HAP-1 (cell line): ENCODE results near the gene ESF1.

Source experiments
- DNase-seq, 2 experiments: peaks; one replicate each; pipeline ENCODE4 v3.0.0-alpha.2; 2016 to 2020; ENCODE audit warnings: low spot score in 2 of 2
- H3K27me3 ChIP-seq: fragments of 250-450 bp; sonication (Bioruptor Pico); 2 replicates; pipeline ENCODE4 v1.5.1; 2020; ENCODE audit warnings: low read depth, mild to moderate bottlenecking, moderate library complexity
- H3K36me3 ChIP-seq: fragments of 250-450 bp; sonication (Bioruptor Pico); replicated peaks from 2 replicates; pipeline ENCODE4 v1.5.1; 2020; ENCODE audit warnings: mild to moderate bottlenecking
- H3K4me1 ChIP-seq: fragments of 250-450 bp; sonication (Bioruptor Pico); 2 replicates; pipeline ENCODE4 v1.5.1; 2020; ENCODE audit warnings: mild to moderate bottlenecking
- H3K4me3 ChIP-seq: fragments of 250-450 bp; sonication (Bioruptor Pico); 2 replicates; pipeline ENCODE4 v1.5.1; 2020; ENCODE audit warnings: mild to moderate bottlenecking, moderate library complexity
- H3K9me3 ChIP-seq: fragments of 250-450 bp; sonication (Bioruptor Pico); 2 replicates; pipeline ENCODE4 v1.5.1; 2020; ENCODE audit warnings: mild to moderate bottlenecking, moderate library complexity
- in situ Hi-C: fragments of 300-500 bp; cut with MboI; formaldehyde crosslinking; loops from 3 replicates; pipeline ENCODE4 v1.14.3; 2020; ENCODE audit warnings: low sequenced_read_pairs, inconsistent platforms, mixed read lengths

Gene ESF1

DNA sequence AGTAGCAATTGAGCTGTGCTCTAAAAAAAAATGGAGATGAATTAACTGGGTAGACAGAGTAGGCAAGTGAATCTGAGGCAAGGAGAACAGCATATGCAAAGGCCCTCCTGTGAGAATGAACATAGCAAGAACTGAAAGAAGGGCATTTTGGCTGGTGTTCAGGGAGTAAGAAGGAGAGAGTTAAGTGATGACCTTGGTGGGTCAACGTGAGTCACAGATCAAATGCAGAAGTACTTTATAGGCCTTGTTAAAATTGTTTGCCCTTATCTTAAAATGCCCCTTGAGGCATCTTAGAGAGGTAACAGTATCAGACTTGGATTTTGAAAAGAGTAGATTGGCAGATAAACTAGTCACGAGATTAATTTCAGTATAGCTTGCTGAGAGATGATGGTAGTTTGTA, 24.7 kb upstream of the ESF1 start:
- no peaks in the 10 kb centered on the region for H3K27me3 ChIP-seq
- in situ Hi-C loops: no loop called here
- no peaks in the 10 kb centered on the region for H3K4me1 ChIP-seq
- no peak overlapping the region for H3K4me3 ChIP-seq
- no peaks in the 10 kb centered on the region for H3K9me3 ChIP-seq
- DNase-seq: no peak
- H3K36me3 ChIP-seq: peaks cover 62% of the 10 kb centered on the region

DNA sequence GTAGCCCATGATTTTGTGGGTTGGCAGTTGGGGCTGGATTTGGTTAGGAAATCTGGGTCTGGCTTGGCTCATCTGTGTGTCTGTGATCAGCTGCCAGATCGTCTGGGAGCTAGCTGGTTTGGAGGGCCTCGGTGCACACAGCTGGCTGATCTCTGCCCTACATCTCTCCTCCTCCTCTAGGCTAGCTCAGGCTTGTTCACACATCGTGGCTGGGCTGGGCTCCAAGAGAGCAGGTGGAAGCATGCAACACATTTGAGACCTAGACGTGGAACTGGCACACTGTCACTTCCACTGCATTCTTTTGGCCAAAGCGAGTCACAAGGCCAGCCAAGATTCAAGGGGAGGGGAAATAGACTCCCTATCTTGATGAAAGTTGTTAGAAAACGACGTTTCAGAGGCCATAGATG, 16.0 kb upstream of the ESF1 start:
- no peak for DNase-seq
- H3K36me3 ChIP-seq: peaks cover 65% of the 10 kb centered on the region
- H3K4me1 ChIP-seq: no peaks in the 10 kb centered on the region
- no peaks in the 10 kb centered on the region for H3K9me3 ChIP-seq
- no peaks in the 10 kb centered on the region for H3K27me3 ChIP-seq
- H3K4me3 ChIP-seq: no peak overlapping the region
- in situ Hi-C loops: no loop called here

DNA sequence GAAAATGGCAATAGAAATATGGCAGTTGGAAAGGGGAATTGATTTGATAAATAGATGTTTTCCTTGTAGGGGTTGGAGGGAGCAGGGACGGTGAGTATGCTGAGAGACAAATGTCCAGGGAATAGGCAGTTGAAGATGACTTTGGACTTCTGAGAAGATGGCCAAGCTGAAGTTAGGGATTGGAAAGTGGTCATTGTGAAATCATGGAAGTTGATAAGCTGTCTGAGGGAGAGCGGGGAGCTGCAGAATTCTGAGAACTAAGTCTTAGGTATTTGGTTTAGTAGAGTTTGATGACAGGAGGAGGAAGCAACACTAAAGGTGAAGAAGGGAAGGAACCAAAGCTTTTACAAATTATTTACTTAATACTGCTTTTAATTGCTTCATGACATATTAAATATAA, 15.3 kb upstream of the ESF1 start:
- peaks cover 73% of the 10 kb centered on the region for H3K36me3 ChIP-seq
- no peak overlapping the region for H3K4me3 ChIP-seq
- no peaks in the 10 kb centered on the region for H3K27me3 ChIP-seq
- no peaks in the 10 kb centered on the region for H3K4me1 ChIP-seq
- no peaks in the 10 kb centered on the region for H3K9me3 ChIP-seq
- in situ Hi-C loops: loop anchor here (25.0 kb wide), 1 partner anchor 863 kb away; no protein-coding TSS in a partner anchor
- no peak for DNase-seq

DNA sequence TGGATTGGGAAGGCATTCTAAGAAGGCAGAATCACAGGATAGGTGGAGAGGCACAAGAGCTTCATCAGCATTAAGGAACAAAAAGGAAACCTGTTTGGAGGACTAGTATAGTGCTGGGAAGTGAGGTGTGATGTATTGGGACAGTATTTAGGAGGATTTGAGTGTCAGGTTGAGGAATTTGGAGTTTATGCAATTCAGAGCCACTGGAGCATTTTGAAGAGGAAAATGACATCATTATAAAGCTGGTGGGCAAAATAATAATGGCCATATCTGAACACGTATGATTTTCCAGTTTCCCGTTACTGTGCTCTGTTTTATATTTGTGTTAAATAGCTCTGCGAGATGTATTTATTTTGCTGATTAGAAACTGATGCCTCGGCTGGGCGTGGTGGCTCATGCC, 14.3 kb upstream of the ESF1 start:
- no peak for DNase-seq
- Histone ChIP-seq H3K36me3 (peaks cover 76% of the 10 kb centered on the region), H3K4me3 (no peak overlapping the region), H3K4me1 (no peaks in the 10 kb centered on the region), H3K27me3 (no peaks in the 10 kb centered on the region), H3K9me3 (no peaks in the 10 kb centered on the region)
- in situ Hi-C loops: loop anchor here (25.0 kb wide), 1 partner anchor 862 kb away; no protein-coding TSS in a partner anchor

DNA sequence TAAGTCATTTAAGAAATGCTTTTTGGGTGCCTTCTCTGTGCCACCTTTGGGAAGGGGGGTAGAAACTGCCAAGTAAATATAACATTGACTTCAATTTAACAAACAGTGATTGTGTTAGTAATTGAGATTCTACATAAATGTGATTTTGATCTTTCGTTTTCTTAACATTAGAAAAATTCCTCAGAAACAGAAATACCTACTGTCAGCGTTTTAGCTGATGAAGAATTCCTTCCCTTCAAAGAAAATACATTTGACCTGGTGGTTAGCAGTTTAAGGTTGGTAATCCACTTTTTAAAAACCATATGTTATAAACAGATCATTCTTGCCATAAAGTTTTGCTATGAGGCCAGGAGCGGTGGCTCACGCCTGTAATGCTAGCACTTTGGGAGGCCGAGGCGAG, 9.9 kb upstream of the ESF1 start:
- in situ Hi-C loops: loop anchor here (25.0 kb wide), 1 partner anchor 857 kb away; no protein-coding TSS in a partner anchor

DNA sequence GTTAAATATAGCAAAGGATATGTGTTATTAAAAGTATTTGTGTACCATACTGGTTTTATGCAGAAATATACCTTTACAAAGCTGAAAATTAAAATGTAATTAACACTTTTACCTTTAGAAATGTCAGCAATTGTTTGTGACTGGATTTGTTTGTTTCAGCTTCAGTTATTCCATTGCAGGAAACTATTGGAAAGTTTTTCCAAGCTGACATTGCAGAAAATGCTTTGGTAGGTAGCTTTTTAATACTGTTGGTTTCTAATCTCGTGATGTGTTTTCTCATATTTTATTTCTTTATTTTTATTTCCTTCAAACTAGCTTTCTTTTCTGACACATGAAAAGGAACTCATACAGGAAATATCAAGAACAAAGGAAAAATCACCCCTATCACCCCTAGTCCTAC, 8.3 kb upstream of the ESF1 start:
- H3K36me3 ChIP-seq: peaks cover 86% of the 10 kb centered on the region
- no peak for DNase-seq

More for the DNA sequence above, 9.9 kb upstream of the ESF1 start:
- H3K36me3 ChIP-seq: peaks cover 89% of the 10 kb centered on the region
- H3K27me3 ChIP-seq: no peaks in the 10 kb centered on the region
- no peaks in the 10 kb centered on the region for H3K4me1 ChIP-seq
- no peak for DNase-seq
- H3K4me3 ChIP-seq: no peak overlapping the region
- H3K9me3 ChIP-seq: no peaks in the 10 kb centered on the region

DNA sequence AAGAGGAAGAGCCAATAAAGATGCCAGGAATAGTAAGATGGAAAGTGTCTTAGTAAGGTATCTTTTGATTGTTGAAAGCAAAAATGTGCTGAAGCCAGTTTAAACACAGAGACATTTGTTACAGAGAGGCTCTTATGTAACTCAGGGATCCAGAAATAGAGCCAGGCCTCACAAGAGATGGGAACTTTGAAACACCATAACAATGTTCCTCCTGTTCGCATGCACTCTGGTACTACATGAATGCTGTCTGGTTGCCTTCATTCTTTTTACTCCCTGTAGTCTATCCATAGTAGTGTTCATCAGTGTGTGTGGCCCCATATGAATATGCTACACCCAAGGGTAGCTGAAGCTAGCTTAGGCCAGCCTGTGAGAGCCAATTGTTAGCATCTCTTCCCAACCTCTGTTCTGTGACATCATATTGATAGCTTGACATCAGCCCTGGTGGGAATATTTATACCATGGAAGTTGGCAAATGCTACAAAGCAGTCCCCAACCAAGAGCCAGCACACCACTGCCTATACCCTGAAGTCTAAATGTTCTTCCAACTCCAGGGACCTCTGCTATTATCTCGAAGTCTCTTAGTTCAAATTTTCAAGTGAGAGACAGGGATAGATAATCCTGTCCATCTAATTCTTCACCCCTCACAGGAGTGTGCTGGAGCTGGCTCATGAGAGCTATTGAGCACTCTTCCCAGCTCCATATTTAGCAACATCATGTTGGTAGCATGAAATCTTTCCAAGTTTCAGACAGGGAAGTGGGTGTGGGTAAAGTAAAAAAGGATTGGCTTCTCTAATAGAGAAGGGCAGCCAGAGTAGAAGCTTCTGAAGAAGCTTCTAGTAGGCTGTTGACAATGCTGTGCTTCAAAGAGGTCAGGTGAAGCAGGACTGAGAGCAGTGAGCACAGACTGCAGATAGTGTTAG, 7.1 kb upstream of the ESF1 start:
- no peaks in the 10 kb centered on the region for H3K9me3 ChIP-seq
- in situ Hi-C loops: loop anchor here (25.0 kb wide), 1 partner anchor 854 kb away; no protein-coding TSS in a partner anchor
- peaks cover 83% of the 10 kb centered on the region for H3K36me3 ChIP-seq
- peaks cover 1% of the 10 kb centered on the region for H3K4me1 ChIP-seq
- DNase-seq: no peak
- H3K4me3 ChIP-seq: no peak overlapping the region
- H3K27me3 ChIP-seq: no peaks in the 10 kb centered on the region

More for the DNA sequence above, 8.3 kb upstream of the ESF1 start:
- H3K4me3 ChIP-seq: no peak overlapping the region
- no peaks in the 10 kb centered on the region for H3K4me1 ChIP-seq
- H3K27me3 ChIP-seq: no peaks in the 10 kb centered on the region
- H3K9me3 ChIP-seq: no peaks in the 10 kb centered on the region
- in situ Hi-C loops: loop anchor here (25.0 kb wide), 1 partner anchor 856 kb away; no protein-coding TSS in a partner anchor

DNA sequence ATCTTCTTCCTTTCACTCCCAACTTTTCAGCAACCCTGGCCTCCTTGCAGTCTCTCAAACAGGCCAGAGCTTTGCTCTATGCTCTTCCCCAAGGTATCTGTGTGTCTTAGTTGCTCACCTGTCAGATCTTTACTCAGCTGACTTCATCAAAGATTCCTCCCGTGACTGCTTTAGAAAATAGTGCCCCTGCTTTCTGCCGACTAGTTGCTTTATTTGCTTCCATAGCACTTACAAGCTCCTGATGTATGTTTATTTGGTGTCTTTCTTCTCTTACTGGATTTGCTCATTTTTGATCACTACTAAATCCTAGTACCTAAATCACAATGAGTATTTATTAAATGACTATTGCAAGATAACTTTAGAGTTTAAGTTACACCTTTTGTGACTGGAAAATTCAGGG, 6.0 kb upstream of the ESF1 start:
- in situ Hi-C loops: loop anchor here (25.0 kb wide), 1 partner anchor 853 kb away; no protein-coding TSS in a partner anchor
- Histone ChIP-seq H3K36me3 (peaks cover 72% of the 10 kb centered on the region), H3K9me3 (no peaks in the 10 kb centered on the region), H3K4me3 (no peak overlapping the region), H3K27me3 (no peaks in the 10 kb centered on the region), H3K4me1 (peaks cover 5% of the 10 kb centered on the region)
- DNase-seq: no peak

DNA sequence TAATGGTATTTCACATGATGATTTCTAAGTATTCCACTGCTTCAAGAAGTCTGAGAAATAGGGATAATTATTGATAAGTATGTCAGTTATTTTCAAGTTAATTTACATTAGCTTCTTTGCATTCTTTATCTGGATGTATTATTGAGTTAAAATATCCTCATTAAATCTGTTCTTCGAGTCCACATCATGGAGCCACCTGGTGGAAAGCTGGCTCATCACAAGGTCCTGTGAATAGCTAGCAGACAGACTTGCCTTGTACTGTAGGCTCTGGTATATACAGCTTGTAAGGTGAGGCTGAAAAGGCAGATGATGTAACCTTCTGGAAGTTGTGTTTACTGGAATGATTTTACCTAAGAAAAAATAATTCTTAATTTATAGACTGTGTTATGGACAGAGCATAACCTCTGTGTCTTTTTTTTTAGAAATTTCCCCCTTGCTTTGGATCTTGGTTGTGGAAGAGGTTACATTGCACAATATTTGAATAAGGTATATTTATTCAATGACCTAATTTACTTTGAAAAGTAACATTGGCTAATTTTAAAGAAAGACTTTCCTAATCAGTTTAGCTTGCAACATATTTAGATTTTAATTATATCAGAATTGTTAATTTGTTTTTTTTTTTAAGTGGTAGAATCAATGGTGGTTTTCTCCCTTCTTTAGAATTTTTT, 3.6 kb upstream of the ESF1 start:
- in situ Hi-C loops: loop anchor here (25.0 kb wide), 1 partner anchor 851 kb away; no protein-coding TSS in a partner anchor
- peak; percentile 61 to 69 for DNase-seq
- H3K27me3 ChIP-seq: no peaks in the 10 kb centered on the region
- H3K4me1 ChIP-seq: peaks cover 10% of the 10 kb centered on the region
- H3K4me3 ChIP-seq: no peak overlapping the region
- H3K9me3 ChIP-seq: no peaks in the 10 kb centered on the region
- peaks cover 48% of the 10 kb centered on the region for H3K36me3 ChIP-seq

DNA sequence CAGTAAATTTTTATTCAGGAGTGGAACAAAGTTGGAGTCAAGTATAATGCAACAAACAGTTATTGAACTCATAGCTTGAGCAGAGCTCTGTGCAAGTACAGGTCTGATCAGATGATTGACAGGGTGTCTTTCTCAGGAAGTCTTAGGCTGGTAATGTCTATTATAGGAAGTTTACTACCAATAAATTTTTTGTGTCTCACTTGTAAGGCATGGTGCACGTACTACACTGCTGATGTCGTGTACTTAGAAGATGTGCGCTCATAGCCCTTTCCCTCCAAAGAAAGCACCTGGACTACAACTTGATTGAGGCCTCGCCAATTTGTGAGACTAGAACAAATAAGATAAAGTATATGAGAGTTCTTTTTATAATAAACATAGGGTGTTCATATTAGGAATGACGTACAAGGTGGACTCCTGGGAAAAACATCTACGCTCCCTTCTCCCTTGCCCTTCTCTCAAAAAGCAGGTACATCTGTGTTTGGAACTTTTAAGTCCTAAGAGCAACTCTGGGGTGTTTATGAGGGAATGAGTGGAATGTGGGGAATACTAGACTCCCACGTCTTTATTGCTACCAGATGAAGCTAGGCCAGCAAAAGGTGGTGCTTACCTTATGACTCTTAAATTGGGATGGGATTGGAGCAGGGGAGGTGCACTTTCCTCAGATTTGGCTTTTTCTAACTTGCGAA, 1.6 kb upstream of the ESF1 start:
- Histone ChIP-seq H3K9me3 (no peaks in the 10 kb centered on the region), H3K36me3 (peaks cover 40% of the 10 kb centered on the region), H3K27me3 (no peaks in the 10 kb centered on the region), H3K4me3 (peak overlapping the region; percentile 82), H3K4me1 (peaks cover 10% of the 10 kb centered on the region)
- in situ Hi-C loops: loop anchor here (25.0 kb wide), 1 partner anchor 849 kb away; no protein-coding TSS in a partner anchor
- no peak for DNase-seq

DNA sequence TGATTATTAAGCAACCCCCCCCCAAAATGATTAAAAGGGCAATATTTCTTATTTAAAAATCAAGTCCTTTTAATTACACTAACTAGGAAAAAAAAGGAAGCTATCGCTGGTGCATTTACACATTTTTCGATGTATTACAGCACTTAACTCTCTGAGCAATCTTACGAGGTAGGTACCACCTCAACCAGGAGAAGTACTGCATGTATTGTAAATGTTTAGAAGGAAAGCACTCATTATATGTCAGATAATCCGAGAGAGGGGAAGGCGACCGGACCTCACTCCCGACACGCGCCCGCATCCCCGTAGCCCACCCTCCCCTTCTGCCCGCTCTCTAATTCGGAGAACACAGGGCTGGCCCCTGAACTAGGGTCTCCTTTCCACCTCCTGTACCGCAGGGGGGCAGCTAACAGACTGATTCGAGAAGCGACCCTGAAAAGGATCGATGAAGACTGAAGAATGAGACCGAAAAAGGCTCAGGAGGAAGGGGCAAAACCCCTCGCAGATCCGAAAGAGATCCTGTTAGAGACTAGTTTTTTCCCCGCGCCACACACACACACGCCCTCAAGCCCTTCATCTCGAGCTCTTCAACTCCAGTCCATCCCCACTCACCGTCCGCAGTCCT, 337 bp downstream of the ESF1 start:
- peak overlapping the region; percentile 82 for H3K4me3 ChIP-seq
- no peaks in the 10 kb centered on the region for H3K9me3 ChIP-seq
- H3K4me1 ChIP-seq: peaks cover 10% of the 10 kb centered on the region
- H3K27me3 ChIP-seq: no peaks in the 10 kb centered on the region
- no peak for DNase-seq
- peaks cover 38% of the 10 kb centered on the region for H3K36me3 ChIP-seq
- in situ Hi-C loops: loop anchor here (25.0 kb wide), 1 partner anchor 847 kb away; no protein-coding TSS in a partner anchor

DNA sequence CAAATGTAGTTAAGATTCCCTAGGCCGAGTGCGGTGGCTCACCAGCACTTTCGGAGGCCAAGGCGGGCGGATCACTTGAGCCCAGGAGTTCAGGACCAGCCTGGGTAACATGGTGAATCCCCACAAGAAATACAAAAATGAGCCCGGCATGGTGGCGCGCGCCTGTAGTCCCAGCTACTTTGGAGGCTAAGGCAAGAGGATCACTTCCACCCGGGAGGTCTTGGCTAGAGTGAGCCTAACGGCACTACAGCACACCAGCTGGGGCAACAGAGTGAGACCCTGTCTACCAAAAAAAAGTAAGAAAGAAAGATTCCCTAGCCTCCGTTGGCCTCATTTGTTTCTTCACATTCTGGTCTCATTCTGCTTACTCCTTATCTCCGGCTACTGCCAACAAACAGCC, 1.2 kb downstream of the ESF1 start:
- no peak for DNase-seq
- in situ Hi-C loops: loop anchor here (25.0 kb wide), 1 partner anchor 846 kb away; no protein-coding TSS in a partner anchor
- Histone ChIP-seq H3K9me3 (no peaks in the 10 kb centered on the region), H3K4me1 (peaks cover 10% of the 10 kb centered on the region), H3K27me3 (no peaks in the 10 kb centered on the region), H3K36me3 (peaks cover 38% of the 10 kb centered on the region), H3K4me3 (peak overlapping the region; percentile 82)

DNA sequence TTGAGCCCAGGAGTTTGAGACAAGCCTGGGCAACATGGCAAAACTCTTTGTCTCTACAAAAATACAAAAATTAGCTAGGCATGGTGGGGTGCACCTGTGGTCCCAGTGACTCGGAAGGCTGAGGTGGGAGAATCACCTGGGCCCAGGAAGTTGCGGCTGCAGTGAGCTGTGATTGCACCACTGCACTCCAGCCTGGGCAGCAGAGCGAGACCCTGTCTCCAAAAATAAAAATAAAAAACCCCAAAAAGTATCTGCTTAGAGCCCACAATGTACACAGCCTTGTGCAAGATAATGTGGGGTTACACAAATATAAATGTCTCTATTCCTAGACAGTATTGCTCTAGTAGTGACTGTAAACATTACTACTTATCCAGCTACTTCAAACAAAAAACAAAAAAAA, 5.9 kb downstream of the ESF1 start:
- Histone ChIP-seq H3K4me1 (peaks cover 3% of the 10 kb centered on the region; the same call in 1 of the 2 replicates), H3K36me3 (peaks cover 61% of the 10 kb centered on the region), H3K27me3 (no peaks in the 10 kb centered on the region), H3K9me3 (no peaks in the 10 kb centered on the region), H3K4me3 (no peak overlapping the region)
- no peak for DNase-seq
- in situ Hi-C loops: loop anchor here (25.0 kb wide), 1 partner anchor 842 kb away; no protein-coding TSS in a partner anchor
